Measurements from ENCODE around the gene STK11.

The STK11 gene

GRCh38 chr19:1214862-1215731 lies 9.5 kb downstream of the STK11 start:
- H2AFZ ChIP-seq (ENCODE audit: low read depth) = no peak overlapping the region
- no peak overlapping the region for H3K4me2 ChIP-seq
- no peaks in the 10 kb centered on the region for H4K20me1 ChIP-seq (ENCODE audit: insufficient read depth)
- H3K4me3 ChIP-seq (IDR thresholded peaks at IDR 0.05; ENCODE audit: insufficient read depth, low read depth, low read length) = no peak overlapping the region
- H3K27ac ChIP-seq = no peak overlapping the region
- peaks cover 39% of the 10 kb centered on the region for H3K79me2 ChIP-seq (ENCODE audit: insufficient read depth, low read depth)
- no peak overlapping the region for H3K9ac ChIP-seq
- no peaks in the 10 kb centered on the region for H3K27me3 ChIP-seq (ENCODE audit: insufficient read depth, low read depth)
- no peaks in the 10 kb centered on the region for H3K4me1 ChIP-seq (ENCODE audit: low read depth, poor library complexity, severe bottlenecking)
- no peak for TF ChIP-seq CTCF (conservative IDR thresholded peaks at IDR 0.05; ENCODE audit: low read depth, low read length)
- H3K36me3 ChIP-seq (ENCODE audit: insufficient read depth) = no peaks in the 10 kb centered on the region

- Histone ChIP-seq H2AFZ (ENCODE audit: low read depth) (no peak overlapping the region), H3K4me1 (ENCODE audit: low read depth, poor library complexity, severe bottlenecking) (no peaks in the 10 kb centered on the region), H3K4me2 (no peak overlapping the region), H3K27me3 (ENCODE audit: insufficient read depth, low read depth) (no peaks in the 10 kb centered on the region), H3K4me3 (IDR thresholded peaks at IDR 0.05; ENCODE audit: insufficient read depth, low read depth, low read length) (no peak overlapping the region), H3K79me2 (ENCODE audit: insufficient read depth, low read depth) (peaks cover 22% of the 10 kb centered on the region; the same call in 1 of the 2 replicates), H3K9ac (no peak overlapping the region), H3K36me3 (ENCODE audit: insufficient read depth) (no peaks in the 10 kb centered on the region), H3K27ac (no peak overlapping the region), H4K20me1 (ENCODE audit: insufficient read depth) (no peaks in the 10 kb centered on the region)
- no peak for TF ChIP-seq CTCF (conservative IDR thresholded peaks at IDR 0.05; ENCODE audit: low read depth, low read length)
Observed at GRCh38 chr19:1216756-1217155, 11.2 kb downstream of the STK11 start.

- H3K4me1 ChIP-seq (ENCODE audit: low read depth, poor library complexity, severe bottlenecking) = no peaks in the 10 kb centered on the region
- H4K20me1 ChIP-seq (ENCODE audit: insufficient read depth) = no peaks in the 10 kb centered on the region
- no peak overlapping the region for H3K4me2 ChIP-seq
- TF ChIP-seq CTCF (conservative IDR thresholded peaks at IDR 0.05; ENCODE audit: low read depth, low read length) = no peak
- no peak overlapping the region for H3K27ac ChIP-seq
- no peak overlapping the region for H2AFZ ChIP-seq (ENCODE audit: low read depth)
- no peaks in the 10 kb centered on the region for H3K27me3 ChIP-seq (ENCODE audit: insufficient read depth, low read depth)
- H3K4me3 ChIP-seq (IDR thresholded peaks at IDR 0.05; ENCODE audit: insufficient read depth, low read depth, low read length) = no peak overlapping the region
- H3K36me3 ChIP-seq (ENCODE audit: insufficient read depth) = no peaks in the 10 kb centered on the region
- H3K9ac ChIP-seq = no peak overlapping the region
- H3K79me2 ChIP-seq (ENCODE audit: insufficient read depth, low read depth) = peaks cover 20% of the 10 kb centered on the region; the same call in 1 of the 2 replicates
Observed at GRCh38 chr19:1217366-1217765, 11.8 kb downstream of the STK11 start.

GRCh38 chr19:1218751-1219567 lies 13.4 kb downstream of the STK11 start:
- peaks cover 19% of the 10 kb centered on the region; the same call in 1 of the 2 replicates for H3K79me2 ChIP-seq (ENCODE audit: insufficient read depth, low read depth)
- H4K20me1 ChIP-seq (ENCODE audit: insufficient read depth) = no peaks in the 10 kb centered on the region
- no peaks in the 10 kb centered on the region for H3K4me1 ChIP-seq (ENCODE audit: low read depth, poor library complexity, severe bottlenecking)

More at GRCh38 chr19:1218751-1219567, 13.4 kb downstream of the STK11 start:
- Histone ChIP-seq H3K9ac (no peak overlapping the region), H3K36me3 (ENCODE audit: insufficient read depth) (no peaks in the 10 kb centered on the region), H3K4me2 (no peak overlapping the region), H3K27ac (no peak overlapping the region), H2AFZ (ENCODE audit: low read depth) (no peak overlapping the region), H3K4me3 (IDR thresholded peaks at IDR 0.05; ENCODE audit: insufficient read depth, low read depth, low read length) (no peak overlapping the region), H3K27me3 (ENCODE audit: insufficient read depth, low read depth) (no peaks in the 10 kb centered on the region)
- no peak for TF ChIP-seq CTCF (conservative IDR thresholded peaks at IDR 0.05; ENCODE audit: low read depth, low read length)
